Retinal pigment epithelial cell (primary cell): ENCODE measurements around the gene CDC14B.

Source experiments
- DNase-seq: peaks from one replicate; pipeline ENCODE4 v3.0.0-alpha.2; 2010; ENCODE audit warnings: low read depth
- H3K4me3 ChIP-seq: 2 replicates; pipeline ENCODE4 v1.5.1; 2011; ENCODE audit warnings: mild to moderate bottlenecking, low read length, control low read depth, moderate library complexity
- CTCF ChIP-seq: conservative IDR thresholded peaks from 2 replicates; pipeline ENCODE4 v1.5.1; 2011; ENCODE audit warnings: low read depth, low read length, control low read depth, inconsistent platforms

Gene CDC14B

GRCh38 chr9:96459268-96460007, 160.2 kb downstream of the CDC14B start:
- H3K4me3 ChIP-seq: no peak overlapping the region
- DNase-seq: no peak
- TF ChIP-seq CTCF: no peak

- no peak for DNase-seq
- no peak overlapping the region for H3K4me3 ChIP-seq
- no peak for TF ChIP-seq CTCF
Measured at GRCh38 chr9:96458226-96458625, 161.4 kb downstream of the CDC14B start.

GRCh38 chr9:96457266-96457665, 162.4 kb downstream of the CDC14B start:
- H3K4me3 ChIP-seq: no peak overlapping the region
- TF ChIP-seq CTCF: no peak
- no peak for DNase-seq

GRCh38 chr9:96453625-96454024, 166.0 kb downstream of the CDC14B start:
- peak; percentile 68 for TF ChIP-seq CTCF
- peak; percentile 48 for DNase-seq
- no peak overlapping the region for H3K4me3 ChIP-seq

- H3K4me3 ChIP-seq: peak overlapping the region; percentile 90
- no peak for TF ChIP-seq CTCF
- DNase-seq: peak; percentile 34
Measured at GRCh38 chr9:96450613-96451528, 168.8 kb downstream of the CDC14B start.
